ENCODE data around the gene RUFY1. TPM values are rescaled to one million over a fixed set of nuclear protein-coding genes. Genes with fewer than 3 reads are reported as not detected.

The RUFY1 gene, protein sequence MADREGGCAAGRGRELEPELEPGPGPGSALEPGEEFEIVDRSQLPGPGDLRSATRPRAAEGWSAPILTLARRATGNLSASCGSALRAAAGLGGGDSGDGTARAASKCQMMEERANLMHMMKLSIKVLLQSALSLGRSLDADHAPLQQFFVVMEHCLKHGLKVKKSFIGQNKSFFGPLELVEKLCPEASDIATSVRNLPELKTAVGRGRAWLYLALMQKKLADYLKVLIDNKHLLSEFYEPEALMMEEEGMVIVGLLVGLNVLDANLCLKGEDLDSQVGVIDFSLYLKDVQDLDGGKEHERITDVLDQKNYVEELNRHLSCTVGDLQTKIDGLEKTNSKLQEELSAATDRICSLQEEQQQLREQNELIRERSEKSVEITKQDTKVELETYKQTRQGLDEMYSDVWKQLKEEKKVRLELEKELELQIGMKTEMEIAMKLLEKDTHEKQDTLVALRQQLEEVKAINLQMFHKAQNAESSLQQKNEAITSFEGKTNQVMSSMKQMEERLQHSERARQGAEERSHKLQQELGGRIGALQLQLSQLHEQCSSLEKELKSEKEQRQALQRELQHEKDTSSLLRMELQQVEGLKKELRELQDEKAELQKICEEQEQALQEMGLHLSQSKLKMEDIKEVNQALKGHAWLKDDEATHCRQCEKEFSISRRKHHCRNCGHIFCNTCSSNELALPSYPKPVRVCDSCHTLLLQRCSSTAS
- polyA plus RNA-seq, result 9.5 and 11.8 TPM in 2 replicates

DNA sequence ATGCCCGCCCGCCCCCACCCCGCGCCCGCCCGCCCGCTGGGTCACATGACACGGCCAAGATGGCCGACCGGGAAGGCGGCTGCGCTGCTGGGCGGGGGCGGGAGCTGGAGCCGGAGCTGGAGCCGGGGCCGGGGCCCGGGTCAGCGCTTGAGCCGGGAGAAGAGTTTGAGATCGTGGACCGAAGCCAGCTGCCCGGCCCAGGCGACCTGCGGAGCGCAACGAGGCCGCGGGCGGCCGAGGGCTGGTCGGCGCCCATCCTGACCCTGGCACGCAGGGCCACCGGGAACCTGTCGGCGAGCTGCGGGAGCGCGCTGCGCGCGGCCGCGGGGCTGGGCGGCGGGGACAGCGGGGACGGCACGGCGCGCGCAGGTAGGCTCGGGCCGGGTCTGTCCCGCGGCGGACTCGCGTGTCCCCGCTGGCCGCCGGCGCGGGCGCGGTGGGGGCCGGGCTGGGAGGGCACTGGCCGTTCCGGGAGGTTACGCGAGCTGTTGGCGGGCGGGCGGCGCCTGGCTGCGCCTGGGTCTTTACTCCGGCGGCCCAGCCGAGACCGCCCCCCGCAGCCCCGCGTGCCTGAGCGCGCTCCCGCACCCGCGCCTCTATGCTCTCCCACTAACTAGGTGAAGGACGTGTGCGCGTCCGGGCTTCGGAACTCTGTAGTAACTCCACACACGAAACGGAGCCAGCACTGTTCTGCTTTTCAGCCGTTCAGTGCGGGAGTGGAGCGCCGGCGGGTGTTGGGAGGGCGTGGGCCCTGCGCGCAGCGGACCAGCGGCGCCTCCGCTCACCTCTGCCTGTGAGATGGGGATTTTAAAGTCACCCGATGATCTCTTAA is at the start of gene RUFY1:
Gene RUFY1 (plus strand): TSS at position 44 of the 832 bp plus-strand sequence. CDS start 16 bp downstream, at position 60.

DNA sequence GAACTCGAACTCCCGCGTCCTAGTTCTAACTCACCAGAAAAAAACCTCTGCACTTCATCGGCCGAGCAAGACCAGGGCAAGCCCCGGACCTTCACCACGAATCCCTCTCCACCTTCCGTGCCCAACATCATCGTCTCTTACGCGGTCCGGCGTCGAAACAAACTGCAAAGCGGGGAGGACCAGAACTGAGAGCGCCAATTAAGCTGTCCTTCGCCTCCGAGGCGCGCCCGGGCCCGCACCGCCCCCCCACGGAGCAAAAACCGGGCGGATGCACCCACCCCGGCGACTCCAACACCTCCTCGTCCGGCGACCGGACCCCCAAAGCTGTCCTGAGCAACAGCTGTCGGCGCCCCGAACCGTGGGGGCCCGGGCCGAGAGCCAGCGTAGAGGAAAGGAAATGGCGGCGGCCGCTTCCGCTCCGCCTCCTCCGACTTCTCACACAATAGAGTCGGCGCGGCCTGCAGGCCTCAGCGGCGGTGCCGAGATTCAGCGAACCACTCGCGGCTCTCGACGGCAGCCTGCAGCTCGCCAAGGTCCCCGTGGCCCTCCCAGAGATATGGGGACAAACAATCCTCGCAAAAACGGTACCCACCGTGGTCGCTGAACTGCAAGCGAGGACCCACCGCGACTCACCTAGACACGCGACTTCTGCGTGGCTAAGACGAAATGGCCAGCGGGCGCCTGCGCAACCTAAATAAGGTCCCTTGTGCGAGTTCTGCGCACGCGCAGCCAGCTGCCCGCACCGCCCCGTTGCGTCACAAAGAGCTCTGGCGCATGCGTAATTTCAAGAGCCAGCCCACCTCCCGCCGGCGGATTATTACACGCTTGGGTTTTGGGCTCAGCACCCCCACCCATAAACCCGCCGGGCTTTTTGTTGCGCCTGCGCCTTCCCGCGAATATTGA is 72.9 kb downstream of the RUFY1 start, which contains the start of gene HNRNPH1:
Gene HNRNPH1 (minus strand): TSS at position 669 of the 903 bp plus-strand sequence. CDS start 538 bp downstream, at position 131.

Other genes with a start within 250 kb of the RUFY1 start
- 0.11 TPM in 1 of 2 replicates, not detected in the other for gene ADAMTS2, start 205.1 kb upstream of the RUFY1 start, polyA plus RNA-seq
- 354 and 357 TPM in 2 replicates for gene HNRNPH1, start 73.1 kb downstream of the RUFY1 start, polyA plus RNA-seq
- gene CBY3, start 130.5 kb downstream of the RUFY1 start, polyA plus RNA-seq, result not detected in 2 replicates
- 257 and 264 TPM in 2 replicates for gene CANX, start 148.4 kb downstream of the RUFY1 start, polyA plus RNA-seq
- gene MAML1, start 182.3 kb downstream of the RUFY1 start, polyA plus RNA-seq, result 0.13 and 0.62 TPM in 2 replicates
- gene LTC4S, start 243.4 kb downstream of the RUFY1 start, polyA plus RNA-seq, result not detected in 2 replicates